C4-2B (cell line): ENCODE data around the gene CDKL2.

Experiments
- CTCF ChIP-seq: fragments of 450-650 bp; conservative IDR thresholded peaks from 2 replicates; pipeline ENCODE4 v1.5.1; 2017; ENCODE audit warnings: mild to moderate bottlenecking
- ZFX ChIP-seq: fragments of 450-650 bp; IDR thresholded peaks from 2 replicates; pipeline ENCODE4 v1.6.1; 2017

- no peak for TF ChIP-seq CTCF
- TF ChIP-seq ZFX, result no peak
These were observed 48.1 kb upstream of the CDKL2 start for GRCh38 chr4:75678473-75678872.
